GM18520 (cell line): ENCODE results near the gene HBEGF.

Source experiments
- ATAC-seq: cut with Tn5 transposase; IDR thresholded peaks from one replicate; pipeline ENCODE4 v1.9.1; 2021; ENCODE audit not compliant: unreplicated experiment

Gene HBEGF

GRCh38 chr5:140338336-140338735 lies 8.1 kb downstream of the HBEGF start:
- no peak for ATAC-seq

GRCh38 chr5:140337880-140338279 lies 8.5 kb downstream of the HBEGF start:
- ATAC-seq: no peak

DNA sequence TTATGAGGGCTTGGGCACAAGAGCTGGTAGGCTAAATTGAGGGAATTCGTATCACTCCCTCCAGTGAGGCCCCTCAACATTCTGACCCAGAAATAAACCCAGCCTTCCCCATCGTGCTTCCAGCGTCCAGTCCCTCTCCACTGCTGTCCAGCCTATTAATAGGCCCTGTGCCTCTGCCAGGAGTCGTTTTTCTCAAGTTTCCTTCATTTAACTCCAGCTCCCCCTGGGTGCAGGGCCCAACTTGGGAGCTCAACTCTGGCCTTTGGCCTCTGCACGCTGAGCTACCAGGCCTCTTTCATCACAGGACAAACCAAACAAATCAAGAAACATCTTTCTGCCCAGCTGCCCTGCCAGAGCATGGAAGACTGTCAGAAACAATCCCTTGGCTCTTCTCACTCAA lies 10.0 kb downstream of the HBEGF start:
- no peak for ATAC-seq

GRCh38 chr5:140331638-140332037 lies 14.8 kb downstream of the HBEGF start:
- no peak for ATAC-seq

GRCh38 chr5:140329739-140330481 lies 16.5 kb downstream of the HBEGF start:
- no peak for ATAC-seq

- no peak for ATAC-seq
These were observed 18.2 kb downstream of the HBEGF start for GRCh38 chr5:140328036-140328764.

GRCh38 chr5:140327589-140327988 lies 18.8 kb downstream of the HBEGF start:
- ATAC-seq: no peak

DNA sequence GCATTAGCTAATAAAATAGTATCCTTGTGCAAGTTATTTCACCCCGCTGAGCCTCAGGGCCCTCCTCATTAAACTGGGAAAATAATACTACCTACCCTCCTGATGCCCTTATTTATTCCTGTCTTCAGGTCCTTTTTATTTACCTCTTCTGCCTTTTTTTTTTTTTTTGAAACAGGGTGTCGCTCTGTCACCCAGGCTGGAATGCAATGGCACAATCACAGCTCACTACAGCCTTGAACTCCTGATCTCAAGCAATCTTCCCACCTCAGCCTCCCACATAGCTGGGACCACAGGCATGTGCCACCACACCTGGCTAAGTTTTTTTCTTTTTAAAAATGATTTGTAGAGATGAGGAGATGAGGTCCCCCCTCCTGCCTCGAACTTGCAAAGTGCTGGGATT lies 20.9 kb downstream of the HBEGF start:
- ATAC-seq: no peak

DNA sequence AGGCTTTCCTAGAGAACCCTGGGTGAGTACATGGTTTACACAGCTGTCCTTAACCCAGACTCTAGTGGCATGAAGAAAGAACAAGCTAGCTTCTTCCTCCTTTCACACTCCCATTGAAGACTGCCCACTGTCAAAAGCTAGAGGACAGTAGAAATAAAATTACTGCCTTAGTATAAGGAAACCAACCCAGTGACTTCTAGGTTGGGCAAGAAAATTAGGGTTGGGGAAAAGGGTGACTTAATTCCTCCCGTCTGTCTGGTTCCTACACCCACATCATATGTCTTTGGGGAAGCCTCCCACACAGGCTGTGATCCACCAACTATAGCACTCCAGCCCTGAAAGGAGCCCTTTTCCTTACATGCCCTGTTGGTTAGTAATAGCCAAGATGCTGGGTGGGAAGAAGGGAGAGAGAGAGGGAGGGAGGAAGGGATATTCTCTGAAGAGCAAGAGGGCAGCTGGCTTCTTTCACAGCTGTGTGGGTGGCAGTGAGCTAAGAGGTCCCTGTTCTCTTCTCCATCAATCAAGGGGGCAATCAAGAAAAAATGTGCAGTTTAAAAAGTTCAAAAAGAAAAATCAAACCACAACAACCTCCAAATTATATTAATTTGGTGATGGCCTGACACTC lies 21.7 kb downstream of the HBEGF start:
- ATAC-seq: no peak

DNA sequence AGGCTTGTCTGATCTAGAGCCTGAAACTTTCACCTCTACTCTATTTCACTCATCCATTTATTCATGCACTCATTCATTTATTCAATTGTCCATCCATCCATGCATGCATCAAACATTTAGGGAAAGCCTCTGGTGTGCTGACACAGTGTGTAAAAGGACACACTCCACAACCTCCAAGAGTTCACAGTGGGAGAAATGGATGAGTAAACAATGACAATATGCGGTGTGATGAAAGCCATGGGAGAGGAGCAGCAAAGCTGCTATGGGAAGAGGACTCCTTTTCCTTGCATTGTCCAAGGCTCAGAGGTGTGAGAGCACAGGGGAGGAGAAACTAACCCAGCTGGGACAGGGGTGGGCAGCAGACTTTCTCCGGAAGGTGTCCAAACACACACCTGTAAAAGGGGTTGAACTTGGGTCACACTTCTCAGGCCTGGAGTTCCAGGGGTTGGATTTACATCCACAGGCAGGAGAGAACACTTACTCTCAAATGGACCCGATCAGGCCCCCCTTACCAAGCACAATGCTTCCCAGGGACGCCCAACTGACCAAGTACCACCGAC lies 22.3 kb downstream of the HBEGF start:
- no peak for ATAC-seq

DNA sequence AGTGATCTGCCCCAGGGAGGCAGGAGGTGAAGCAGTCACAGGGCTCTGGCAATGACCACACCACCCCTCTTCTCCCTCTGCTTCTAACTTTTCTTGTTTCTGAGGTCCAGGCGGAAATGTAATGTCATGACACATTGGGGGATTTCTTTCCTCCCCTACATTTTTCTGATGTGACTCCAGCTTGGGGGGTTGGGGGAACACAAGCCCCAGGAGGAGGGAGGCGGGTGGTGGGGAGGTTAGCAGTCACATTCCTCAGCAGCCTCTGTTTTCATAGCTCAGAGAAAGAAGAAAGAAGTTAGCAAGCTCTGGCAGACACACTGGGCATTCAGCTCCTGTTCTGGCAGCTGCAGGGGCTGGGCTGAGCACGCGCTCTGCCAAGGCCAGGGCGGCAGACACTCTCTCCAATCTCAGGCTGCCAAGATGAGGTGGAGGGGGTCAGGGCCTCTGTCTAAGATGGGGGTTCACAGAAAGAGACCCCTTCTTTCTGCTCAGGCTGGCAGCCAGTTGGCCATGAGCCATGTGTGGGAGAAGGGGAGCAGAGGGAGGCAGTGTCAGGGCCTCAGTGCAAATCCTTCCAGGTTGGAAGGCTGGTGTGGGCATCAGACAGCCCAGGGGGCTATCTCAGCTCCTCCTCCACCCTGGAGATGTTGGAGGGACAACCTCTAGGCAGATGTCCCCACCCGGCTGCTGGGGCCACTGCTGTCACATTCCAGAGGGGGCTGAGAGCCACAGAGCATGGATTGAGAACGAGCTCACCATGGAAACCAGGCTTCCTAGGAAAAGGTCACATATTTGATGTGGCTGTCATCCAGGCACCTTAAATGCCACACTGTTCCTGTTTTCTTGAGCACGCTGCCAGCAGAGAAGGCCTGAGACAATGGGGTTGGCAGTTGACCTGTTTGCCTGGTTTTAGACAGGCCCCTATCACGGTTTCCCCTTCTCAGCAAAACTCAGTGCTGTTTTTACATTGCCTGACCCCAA lies 23.4 kb downstream of the HBEGF start:
- no peak for ATAC-seq

DNA sequence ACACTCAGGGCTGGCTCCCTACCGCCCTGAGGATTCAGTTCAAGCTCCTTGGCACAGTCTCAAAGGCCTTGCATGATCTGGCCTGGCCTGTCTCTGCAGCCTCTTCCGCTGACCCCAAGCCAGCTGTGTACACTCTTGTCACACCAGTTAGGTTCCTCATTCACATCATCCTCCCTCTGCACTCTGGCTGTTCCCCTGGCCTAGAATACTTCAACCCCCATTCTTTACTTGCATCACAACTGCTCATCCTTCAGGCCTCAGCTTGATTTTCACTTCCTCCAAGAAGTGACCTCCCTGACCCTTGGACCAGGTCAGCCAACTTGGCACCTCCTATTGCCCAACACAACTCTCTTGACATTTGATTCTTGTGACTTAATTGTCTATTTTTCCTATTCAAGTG lies 24.6 kb downstream of the HBEGF start:
- ATAC-seq: peak; percentile 70

GRCh38 chr5:140319833-140320232 lies 26.6 kb downstream of the HBEGF start:
- ATAC-seq: no peak

- no peak for ATAC-seq
These were observed 27.6 kb downstream of the HBEGF start for GRCh38 chr5:140318792-140319191.

DNA sequence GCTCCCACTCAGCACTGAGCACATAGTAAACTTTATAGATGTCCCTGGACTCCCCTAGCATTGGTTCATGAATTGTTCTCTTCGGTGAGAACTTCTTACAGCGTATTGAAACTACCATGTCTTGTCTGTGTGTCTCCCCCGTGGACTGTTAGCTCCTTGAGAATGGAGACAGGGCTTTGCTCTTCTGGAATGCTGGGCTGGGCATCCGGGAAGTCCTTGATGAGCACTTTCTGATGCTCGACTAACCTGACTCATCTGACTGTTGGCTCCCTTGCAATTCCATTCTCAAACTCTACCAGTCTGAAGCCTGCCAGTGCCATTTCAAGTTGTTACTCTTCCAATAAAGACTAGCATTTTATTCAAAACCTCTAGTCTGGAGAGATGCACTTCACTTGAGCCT lies 28.5 kb downstream of the HBEGF start:
- ATAC-seq: no peak

DNA sequence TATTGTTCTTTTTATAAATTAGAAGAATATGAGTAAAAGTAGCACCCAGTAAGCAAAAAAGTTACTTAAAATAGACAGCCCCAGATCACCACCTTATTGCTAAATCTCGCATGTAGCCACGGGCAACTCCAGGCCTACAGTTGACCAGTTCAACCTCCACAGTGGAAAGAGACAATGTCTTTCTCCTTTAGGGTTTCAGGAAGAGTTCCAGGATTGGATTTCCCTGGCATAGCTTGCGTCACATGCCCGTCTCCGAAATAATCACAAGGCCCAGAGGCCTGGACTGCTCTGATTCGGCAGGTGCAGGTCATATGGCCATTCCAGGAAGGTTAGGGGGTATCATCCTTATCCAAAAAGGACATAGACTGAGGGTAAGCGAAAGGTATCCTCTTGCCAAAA lies 33.6 kb downstream of the HBEGF start:
- ATAC-seq: no peak

DNA sequence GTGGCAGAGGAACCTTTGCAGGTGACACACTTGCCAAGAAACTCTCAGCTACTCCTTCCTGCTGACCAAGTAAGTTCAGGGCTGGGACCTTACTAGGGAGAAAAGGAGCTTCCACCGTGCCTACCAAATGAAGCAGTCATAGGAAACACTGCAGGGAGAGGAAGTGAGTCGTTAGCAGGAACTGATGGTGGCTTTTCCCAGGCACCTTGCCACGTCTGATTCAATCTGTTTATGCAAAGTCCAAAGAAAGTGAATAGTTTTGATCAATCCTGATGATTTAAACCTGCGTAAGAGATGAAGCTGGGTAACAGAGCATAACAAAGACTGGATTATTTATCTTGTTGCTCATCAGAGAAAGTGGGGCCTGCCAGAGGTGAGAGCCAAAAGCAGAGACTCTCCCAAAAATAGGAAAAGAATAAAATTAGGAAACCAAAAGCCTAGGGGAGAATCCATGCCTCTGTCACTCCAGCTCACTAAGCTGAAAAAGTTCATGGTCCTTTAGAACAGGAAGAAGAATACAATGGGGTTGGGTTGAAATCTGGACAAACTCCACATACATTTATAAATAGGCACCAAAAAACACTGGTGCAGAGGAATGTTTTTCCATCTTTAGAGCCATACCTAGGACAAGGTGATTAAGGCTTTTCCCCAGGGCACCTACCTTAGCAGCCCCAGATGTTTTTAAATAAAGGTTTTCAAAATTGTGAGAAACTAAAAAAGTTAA lies 34.2 kb downstream of the HBEGF start:
- ATAC-seq: no peak

DNA sequence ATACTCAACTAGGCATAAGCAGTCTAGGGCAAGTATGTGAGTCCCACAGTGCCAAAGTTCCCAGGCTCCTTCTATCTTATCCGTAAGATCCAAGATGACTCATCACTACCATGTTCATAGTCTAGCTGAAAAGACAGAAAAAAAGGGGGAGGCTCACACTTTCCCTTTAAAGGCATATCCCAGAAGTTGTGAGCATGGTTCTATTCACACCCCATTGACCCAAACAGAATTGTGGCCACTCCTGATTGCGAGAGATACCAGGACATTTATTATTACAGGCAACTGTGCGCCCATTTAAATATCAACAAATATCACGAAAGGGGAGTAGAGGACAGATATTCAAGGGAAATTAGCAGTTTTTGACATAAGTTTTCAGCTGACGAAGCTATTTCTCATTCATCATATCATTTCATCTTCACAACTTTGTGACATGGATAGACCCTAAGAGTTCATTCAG lies 35.4 kb downstream of the HBEGF start:
- no peak for ATAC-seq

GRCh38 chr5:140310434-140310833 lies 36.0 kb downstream of the HBEGF start:
- ATAC-seq: no peak

- ATAC-seq: no peak
These were observed 36.6 kb downstream of the HBEGF start for GRCh38 chr5:140309706-140310249.
